NK-92 (cell line): Measurements from ENCODE around the gene CSNK1D.
A peak's percentile ranks its signal among the peaks of the same experiment; 100 is the strongest.

Experiments
- DNase-seq: peaks from one replicate; lab custom pipeline; 2025; ENCODE audit not compliant: unreplicated experiment; lab: John Stamatoyannopoulos, UW

CSNK1D gene

DNA sequence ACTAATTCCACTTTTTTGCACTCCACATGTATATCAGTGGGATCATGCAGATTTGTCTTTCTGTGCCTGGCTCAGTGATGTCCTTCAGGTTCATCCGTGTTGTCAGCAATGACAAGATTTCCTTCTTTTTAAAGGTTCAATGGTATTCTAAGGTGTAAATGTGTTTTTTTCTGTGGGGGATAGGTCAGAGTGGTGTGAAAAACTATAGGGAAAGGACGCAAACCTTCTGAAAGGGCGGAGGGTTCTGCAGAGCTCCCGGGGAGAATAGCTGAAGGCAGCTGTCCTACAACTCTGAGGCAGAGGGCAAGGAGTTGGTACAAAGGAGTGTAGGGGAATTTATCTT is 21.9 kb upstream of the CSNK1D start:
- DNase-seq = no peak

DNA sequence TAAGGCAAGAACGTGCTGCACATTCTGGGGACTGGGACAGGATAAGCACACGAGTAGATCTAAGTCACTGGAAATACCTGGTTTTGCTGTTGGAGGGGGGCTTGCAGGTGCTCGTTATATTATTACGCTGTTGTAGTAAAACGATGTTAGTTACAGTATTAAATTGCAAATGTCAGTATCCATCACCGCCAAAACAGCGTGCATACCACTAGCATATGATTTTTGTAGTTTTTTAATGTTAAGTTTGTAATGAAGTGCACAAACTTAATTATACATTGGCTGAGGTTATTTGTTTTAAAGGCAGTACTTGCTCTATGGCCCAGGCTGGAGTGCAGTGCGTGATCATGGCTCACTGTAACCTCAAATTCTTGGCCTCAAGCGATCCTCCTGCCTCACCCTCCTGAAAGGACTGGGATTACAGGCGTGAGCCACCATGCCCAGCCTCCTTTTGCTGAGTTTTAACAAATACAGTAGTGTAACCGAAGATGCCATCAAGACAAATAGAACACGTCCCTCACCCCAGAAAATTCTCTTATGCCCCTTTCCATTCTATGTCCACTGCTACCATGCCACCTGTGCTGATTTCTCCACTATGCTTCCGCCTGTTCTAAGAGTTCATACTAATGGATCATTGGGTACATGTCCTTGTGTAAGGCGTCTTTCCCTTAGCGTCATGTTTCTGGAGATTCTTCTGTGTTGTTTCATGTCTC is 20.7 kb upstream of the CSNK1D start:
- DNase-seq = no peak

DNA sequence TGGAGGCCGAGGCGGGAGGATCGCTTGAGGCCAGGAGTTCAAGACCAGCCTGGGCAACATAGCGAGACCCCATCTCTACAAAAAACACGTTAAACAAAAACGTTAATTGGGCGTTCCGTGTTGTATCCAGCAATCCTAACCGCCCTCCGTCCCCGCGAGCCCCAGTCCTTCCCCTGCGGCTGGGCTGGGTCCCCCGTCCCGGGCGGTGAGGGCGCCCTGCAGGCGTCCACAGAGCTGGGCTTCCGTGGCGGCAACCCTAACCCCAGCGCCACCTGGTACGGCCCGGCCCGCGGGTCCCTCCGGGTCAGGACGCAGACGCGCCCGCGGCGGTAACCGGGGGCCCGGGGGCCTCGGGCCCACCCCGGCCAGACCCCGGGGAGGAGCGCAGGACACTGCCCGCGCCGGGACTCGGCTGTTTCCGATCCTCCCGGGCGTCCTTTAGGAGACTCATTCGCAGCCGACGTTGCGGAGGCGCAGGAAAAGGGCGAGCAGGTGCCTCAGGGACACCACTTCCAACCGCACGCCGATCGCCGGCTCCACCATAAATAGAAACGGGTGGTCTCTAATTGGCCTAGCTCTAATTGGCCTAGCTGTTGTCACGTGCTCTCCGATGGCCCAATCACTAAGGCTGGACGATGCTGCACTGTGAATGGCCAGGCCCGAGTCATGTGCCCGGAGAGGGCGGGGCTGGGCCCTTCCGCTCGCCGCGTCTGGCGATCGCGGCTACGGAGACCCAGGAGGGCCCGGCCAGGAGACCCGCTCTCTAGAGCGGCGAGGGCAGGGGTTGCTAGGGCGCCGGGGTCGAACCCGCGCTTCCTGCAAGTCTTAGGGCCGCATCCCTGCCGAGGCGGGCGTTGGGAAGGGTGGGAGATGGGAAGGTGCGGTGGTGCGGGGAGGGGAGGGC is 19.0 kb upstream of the CSNK1D start:
- peak; percentile 61 for DNase-seq

DNA sequence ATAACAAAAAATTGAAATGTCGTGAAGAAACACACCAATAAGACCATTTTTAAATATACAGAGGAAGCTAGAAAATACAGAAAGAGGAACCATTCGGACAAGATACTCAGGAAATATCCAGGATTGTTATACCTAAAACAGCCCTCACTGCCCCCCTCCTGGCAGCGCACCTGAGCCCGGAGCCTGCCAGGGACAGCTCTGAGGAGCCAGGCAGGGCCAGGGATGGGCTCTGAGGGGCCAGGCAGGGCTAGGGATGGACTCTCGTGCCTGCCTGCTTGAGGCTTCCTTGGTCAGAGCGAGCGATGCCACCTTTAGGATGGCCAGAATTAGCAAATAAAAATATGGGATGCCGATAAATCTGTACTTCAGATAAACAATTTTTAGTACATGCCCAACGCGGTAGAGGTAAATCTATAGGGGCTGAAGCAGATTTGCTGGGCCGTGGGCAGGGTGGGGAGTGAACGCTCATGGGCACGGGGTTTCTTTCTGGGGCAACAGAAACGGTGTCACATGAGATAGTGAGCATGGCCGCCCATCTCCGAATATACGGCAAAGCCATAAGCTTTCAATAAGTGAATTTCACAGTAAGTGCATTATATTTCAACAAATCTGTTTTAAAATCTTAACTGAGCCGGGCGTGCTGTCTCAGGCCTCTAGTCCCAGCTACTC is 18.2 kb upstream of the CSNK1D start:
- no peak for DNase-seq

DNA sequence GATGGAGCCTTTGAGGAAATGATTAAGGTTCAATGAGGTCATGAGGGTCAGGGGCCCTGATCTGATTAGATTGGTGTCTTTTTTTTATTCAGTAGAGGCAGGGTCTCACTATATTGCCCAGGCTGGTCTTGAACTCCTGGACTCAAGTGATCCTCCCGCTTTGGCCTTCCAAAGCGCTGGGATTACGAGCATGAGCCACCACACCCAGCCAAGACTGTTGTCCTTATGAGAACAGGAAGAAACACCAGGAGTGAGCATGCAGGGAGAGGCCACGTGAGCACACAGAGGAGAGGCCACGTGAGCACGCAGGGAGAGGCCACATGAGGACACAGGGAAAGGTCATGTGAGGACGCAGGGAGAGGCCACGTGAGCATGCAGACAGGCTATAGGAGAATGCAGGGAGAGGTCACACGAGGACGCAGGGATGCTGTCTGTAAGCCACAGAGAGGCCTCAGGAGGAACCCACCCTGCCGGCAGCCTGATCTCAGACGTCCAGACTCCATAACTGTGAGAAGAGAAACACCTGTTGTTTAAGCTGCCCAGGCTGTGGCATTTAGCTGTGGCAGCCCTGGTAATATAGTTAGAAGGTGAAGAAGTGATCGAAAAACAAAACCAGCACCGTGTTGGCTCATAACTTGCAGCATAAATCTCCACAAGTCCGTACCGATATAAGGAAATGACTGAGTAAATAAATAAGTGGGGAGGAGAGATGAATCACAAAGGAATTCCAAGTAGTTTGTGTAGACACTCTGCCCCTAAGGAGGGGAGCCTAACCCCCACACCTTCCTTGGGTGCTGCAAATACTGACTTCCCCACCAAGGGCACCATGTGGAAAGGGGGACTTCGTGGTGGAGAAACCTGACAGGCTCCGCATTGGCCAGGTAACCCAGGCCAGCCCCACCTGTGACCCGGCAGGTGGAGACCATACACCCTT is 14.6 kb upstream of the CSNK1D start:
- no peak for DNase-seq

DNA sequence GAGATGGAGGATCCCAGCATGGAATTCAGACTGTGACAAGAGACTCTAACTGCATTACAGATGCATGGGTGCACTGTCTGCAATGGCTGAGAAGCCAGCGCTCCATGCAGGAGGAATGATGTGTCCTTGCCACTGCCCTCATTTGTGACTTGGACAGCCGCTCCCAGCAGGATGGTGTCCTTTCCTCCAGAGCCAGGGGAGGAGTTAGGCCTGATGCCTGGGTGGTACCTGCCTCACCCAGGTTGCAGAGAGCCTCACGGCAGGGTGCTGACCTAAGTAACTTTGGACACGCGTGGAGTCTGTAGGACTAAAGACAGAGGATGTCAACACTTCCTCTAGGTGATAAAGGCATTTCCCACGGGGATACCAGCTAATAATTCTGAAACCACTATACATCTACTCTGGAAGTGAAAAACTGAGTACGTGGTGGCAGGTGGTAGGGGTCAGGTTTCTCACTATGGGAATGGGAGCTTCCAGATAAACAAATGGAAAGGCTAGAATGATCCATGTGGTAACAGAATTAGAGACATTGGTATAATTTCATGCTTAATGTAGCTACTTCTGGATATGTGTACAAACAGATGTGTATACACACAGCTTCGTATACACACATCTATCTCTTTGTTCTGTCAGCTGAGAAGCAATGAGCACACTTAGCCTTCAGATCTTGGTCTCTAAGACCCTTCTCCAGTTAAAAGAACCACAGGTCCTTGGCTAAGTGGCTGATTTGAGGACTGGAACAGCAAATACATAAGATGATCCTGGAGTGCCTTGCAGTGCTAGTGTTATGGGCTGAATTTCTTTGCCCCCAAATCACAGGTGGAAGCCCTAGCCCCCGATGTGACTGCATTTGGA is 13.7 kb upstream of the CSNK1D start:
- DNase-seq = no peak

DNA sequence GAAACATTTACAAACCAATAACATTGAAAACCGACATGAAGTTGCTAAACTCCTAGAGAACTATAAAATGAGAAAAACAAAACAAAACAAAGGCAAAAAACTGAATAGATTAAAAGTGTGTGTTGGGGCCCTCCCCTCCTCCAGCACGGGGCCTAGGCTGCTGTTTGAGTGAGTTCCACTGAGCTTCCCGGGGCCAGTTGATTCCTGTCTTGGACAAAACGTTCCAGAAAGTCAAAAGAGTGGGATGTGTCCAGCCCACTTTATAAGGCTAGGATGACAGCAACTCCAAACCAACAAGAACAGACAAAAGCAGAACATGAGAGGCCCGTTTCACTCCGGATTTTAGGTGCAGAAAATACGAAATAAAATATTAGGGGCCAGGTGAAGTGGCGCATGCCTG is 11.6 kb upstream of the CSNK1D start:
- DNase-seq = no peak

DNA sequence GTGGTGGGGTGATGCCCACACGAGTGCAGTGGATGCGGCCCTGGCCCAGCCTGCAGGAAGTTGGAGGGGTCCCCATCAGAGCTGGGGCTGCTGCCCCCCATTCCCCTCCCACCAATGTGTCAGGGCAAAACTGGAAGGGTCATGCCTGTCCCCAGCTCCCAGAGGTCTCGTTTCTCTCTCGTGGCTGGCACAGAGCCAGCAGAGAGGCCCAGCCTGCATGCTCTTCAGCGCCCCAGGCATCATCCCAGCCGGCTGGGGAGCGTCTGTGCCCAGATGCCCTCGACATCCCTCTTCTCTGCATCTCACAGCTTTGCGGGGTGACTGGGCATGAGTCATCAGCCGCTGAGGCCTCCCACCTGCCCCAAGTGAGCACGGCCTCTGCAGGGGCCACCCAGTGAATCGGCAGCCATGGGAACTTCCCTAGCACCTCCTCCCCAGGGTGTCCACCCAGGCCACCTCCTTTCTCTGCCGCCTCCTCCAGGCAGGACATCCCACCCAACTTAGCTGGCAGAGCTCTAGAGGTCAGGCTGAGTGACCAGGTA is 9.8 kb upstream of the CSNK1D start:
- DNase-seq = no peak

DNA sequence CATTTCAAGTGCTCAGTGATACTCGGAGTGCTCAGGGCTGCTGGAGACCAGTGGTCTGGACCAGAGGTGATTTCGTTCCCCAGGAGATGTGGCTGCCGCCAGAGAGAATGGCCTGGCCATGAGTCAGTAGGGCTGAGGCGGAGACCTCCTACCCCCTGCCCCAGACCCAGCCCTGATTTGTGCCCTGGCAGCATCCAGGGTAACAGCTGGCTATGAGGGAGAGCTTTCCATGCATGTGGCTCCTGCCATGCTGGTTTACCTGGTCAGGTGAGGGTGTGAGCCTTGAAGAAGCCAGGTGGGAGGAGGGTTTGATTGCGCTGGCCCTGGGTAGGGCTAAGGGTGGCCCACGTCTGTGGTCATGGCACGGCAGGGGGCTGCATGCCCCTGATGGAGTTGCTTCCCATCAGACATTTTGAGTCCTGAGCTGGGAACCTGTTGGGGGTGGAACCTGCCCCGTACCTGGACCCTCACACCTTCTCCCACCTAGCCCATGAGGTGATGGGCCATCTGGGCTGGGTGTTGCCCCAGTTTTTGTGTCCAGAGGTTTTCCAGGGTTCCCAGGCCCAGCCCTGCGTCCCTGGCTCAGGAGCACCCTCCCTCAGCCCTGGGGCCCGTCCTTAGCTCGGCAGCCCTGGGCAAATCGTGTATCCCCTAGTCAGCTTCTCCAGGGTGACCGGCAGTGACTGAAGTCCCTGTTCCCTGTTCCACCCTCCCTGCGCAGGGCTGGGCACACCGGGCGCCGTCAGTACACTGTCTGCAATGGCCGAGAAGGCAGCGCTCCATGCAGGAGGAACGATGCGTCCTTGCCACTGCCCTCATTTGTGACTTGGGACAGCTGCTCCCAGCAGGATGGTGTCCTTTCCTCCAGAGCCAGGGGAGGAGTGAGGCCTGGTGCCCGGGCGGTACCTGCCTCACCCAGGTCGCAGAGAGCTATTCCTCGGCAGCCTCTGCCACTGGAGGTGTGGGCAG is 9.0 kb upstream of the CSNK1D start:
- no peak for DNase-seq

DNA sequence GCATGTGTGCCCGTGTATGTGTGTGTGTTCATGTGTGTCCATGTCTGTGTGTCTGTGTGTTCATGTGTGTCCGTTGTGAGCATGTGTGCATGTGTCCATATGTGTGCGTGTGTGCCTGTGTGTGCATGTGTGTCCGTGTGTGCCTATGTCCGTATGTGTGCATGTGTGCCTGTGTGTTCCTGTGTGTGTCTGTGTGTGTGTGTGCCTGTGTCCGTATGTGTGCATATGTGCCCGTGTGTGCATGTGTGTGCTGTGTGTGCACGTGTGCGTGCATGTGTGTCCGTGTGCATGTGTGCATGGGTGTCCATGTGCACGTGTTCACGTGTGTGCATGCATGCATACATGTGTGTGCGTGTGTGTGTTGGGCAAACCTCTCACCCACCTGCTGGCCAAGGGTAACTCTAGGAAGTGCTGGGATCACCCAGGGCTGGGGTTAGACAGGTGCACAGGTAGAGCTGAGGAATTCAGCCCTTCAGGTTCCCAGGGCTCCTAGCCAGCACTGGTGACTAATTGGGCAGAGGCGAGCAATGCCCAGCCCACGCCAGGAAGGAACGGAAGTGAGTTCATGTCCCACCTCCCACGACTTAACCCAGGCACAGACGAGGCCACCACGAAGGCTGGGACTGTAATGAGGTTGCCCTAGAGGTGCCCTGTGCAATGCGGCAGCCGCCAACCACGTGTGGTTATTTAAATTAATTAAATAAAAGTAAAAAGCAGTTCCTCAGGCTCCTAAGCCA is 8.2 kb upstream of the CSNK1D start:
- DNase-seq = no peak

DNA sequence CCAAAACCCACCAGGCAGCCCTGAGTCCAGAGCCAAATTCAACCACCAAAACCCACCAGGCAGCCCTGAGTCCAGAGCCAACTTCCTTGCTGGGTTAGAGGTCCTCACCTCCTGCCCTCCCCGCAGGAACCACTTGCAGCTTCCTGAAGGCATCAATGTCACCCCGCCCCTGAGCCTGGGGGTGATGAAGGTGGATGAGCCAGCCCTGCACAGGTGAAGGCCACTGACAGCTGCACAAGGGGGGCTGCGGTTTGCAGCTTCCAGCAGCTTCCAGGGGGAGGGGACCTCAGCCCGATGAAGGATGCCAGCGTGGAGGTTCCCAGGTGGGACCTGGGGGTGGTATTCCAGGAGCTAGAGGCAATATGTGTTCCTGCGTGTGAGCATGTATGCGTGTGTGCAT is 7.6 kb upstream of the CSNK1D start:
- DNase-seq = no peak

DNA sequence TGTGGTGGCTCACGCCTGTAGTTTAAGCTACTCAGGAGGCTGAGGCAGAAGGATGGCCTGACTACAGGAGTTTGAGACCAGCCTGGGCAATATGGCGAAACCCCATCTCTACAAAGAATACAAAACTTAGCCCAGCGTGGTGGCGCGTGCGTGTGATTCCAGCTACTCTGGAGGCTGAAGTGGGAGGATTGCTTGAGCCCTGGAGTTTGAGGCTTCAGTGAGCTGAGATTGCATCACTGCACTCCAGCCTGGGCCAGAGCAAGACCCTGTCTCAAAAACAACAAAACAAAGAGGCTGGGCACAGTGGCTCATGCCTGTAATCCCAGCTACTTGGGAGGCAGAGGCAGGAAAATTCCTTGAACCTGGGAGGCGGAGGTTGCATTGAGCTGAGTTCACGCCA is 7.0 kb upstream of the CSNK1D start:
- no peak for DNase-seq

DNA sequence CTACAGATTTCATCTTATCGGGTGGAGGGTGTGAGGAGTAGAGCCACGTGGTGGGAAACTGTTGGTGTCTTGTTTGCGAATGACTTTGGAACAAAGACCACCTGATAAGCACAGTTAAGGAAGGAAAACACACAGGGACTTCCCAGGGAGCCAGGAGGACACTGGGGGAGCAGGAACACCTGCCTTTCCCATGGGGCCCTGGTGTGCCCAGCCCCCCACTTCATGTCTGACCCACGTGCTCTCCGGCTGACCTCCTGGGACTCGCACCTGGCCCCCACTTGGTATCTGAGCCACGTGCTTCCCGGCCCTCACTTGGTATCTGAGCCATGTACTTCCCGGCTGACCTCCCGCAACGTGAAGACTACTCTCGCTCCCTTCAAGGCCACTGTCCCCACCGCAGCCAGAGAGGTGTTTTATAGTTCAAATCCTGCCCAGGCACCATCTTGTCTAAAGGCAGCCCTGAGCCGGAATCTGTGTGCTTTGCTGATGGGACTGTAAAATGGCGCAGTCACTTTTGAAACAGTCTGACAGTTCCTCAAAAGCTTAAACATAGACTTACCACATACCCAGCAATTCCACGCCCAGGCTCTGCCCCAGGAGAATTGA is 5.4 kb upstream of the CSNK1D start:
- DNase-seq = no peak

DNA sequence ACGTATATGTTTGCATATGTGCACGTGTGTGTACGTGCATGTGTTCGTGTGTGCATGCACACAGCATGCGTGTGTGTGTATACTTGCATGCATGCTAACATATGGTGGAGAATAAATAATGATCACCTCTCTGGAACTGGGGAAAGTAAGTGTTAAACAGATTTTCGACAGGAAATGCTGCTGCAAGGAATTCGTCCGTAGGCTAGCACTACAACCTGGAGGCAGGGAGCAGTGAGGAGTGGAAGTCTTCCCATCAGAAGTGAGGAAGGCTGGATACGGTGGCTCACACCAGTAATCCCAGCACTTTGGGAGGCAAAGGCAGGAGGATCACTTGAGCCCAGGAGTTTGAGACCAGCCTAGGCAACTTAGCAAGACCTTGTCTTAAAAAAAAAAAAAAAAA is 4.8 kb upstream of the CSNK1D start:
- no peak for DNase-seq

DNA sequence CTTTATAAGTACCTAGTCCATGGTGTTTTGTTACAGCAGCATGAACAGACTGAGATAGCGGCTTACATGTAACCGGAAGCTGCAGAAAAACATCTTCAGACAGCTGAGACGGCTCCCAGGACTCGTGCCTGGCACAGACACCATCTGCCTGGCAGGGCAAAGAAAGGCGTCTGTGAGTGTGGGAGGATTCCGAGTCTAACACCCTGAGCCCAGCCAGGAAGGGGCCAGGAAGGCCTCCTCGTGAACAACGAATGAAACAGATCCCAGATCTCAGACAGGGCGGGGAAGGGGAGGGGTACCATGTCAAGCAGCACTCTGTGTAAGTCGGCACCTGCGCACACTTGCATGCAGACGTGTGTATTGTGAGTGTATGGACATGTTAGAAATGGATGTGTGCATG is 4.4 kb upstream of the CSNK1D start:
- no peak for DNase-seq

DNA sequence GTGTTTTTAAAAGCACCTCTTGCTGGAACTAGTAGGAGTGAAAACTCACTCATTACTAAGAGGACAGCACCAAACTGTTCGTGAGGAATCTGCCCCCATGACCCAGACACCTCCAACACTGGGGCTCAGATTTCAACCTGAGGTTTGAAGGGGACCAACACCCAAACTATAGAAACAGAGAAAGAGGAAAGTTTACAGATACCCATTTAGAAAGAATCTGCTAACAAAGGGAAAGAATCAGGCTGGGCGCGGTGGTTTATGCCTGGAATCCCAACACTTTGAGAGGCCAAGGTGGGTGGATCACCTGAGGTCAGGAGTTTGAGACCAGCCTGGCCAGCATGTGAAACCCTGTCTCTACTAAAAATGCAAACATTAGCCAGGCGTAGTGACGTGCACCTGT is 3.4 kb upstream of the CSNK1D start:
- DNase-seq = no peak

DNA sequence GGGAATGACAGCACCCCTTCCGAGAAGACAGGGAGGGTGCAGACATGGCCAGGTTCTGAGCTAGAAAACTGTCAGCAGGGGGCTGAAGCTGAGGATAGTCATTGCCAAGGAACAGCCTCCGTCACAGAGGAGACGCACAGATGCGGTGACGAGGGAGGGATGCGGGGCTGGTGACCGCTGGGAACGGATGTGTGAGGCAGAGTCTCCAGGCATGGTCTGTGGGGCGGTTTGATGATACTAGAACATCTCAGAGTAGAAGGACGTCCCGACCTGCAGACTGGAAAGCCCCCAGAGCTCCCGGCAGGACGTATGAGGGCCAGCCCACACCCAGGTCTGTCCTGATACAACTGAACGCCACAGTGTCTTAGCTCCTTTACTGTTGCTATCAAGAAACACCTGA is 1.8 kb upstream of the CSNK1D start:
- DNase-seq = no peak
